Hair follicle dermal papilla cell (primary cell): ENCODE results near the gene ACSM2B. TPM values are rescaled to one million over a fixed set of nuclear protein-coding genes. Genes with fewer than 3 reads are reported as not detected.

Source experiments
- small RNA-seq: library from RNA; depleted of rRNA; stranded (forward); fragments of <200 nt; gene quantifications from one replicate; pipeline ENCODE3, GENCODE V24; 2012
- total RNA-seq: library from RNA; depleted of rRNA; stranded (reverse); fragments of >200 nt; gene quantifications from 2 replicates; pipeline ENCODE4 v1.2.3, GENCODE V29; 2012

ACSM2B gene
- not detected in 2 replicates for total RNA-seq

GRCh38 chr16:20576145-20576544, at the start of gene ACSM2B:
Gene ACSM2B (minus strand): TSS chr16:20576367. CDS start chr16:20564845, 11,522 bp downstream.

Small RNAs within 50 kb of the gene (small RNA-seq; reads per million reads assigned to genes)
- gene AC141273.3 = not detected

Other genes starting within 250 kb of the ACSM2B start
- gene GP2, start 248.9 kb downstream of the ACSM2B start, total RNA-seq = not detected in 2 replicates
- gene UMOD, start 223.7 kb downstream of the ACSM2B start, total RNA-seq = not detected in 2 replicates
- gene PDILT, start 171.6 kb downstream of the ACSM2B start, total RNA-seq = not detected in 2 replicates
- gene ACSM5, start 166.8 kb downstream of the ACSM2B start, total RNA-seq = 0.24 TPM in 1 of 2 replicates, not detected in the other
- not detected in 2 replicates for gene ACSM2A, start 124.8 kb downstream of the ACSM2B start, total RNA-seq
- gene ACSM1, start 121.3 kb upstream of the ACSM2B start, total RNA-seq = not detected in 2 replicates
- 61.5 and 68.1 TPM in 2 replicates for gene THUMPD1, start 165.5 kb upstream of the ACSM2B start, total RNA-seq
- 0.49 and 0.73 TPM in 2 replicates for gene ACSM3, start 187.6 kb upstream of the ACSM2B start, total RNA-seq
- 21.3 and 24.7 TPM in 2 replicates for gene ERI2, start 230.1 kb upstream of the ACSM2B start, total RNA-seq
- gene REXO5, start 230.2 kb upstream of the ACSM2B start, total RNA-seq = 7.0 and 11.1 TPM in 2 replicates